Prostate gland (tissue), 2 donors: Measurements from ENCODE around the gene ZNF423. TPM values are rescaled to one million over a fixed set of nuclear protein-coding genes. Genes with fewer than 3 reads are reported as not detected.
A peak's percentile ranks its signal among the peaks of the same experiment; 100 is the strongest.

Experiments used
- DNase-seq: peaks from one replicate; pipeline ENCODE4 v3.0.0-alpha.2; 2019; ENCODE audit warnings: low spot score
- H3K27ac ChIP-seq, 2 donors: fragments of 200-600 bp; sonication (generic); 2 replicates each; pipeline ENCODE4 v1.5.1; 2017 to 2019
- H3K27me3 ChIP-seq: fragments of 200-600 bp; sonication (generic); replicated peaks from 2 replicates; pipeline ENCODE4 v1.5.1; 2019; ENCODE audit not compliant: insufficient read depth
- H3K36me3 ChIP-seq, 2 donors: fragments of 200-600 bp; sonication (generic); 1 replicate in 1 of 2; 2 replicates in 1 of 2; pipeline versions ENCODE4 v1.5.1 to v1.8.1; 2017 to 2019
- H3K4me1 ChIP-seq: fragments of 200-600 bp; sonication (generic); replicated peaks from 2 replicates; pipeline ENCODE4 v1.5.1; 2019
- H3K4me3 ChIP-seq, 2 donors: fragments of 200-600 bp; sonication (generic); 2 replicates each; pipeline ENCODE4 v1.5.1; 2017 to 2019
- H3K9me3 ChIP-seq: fragments of 200-600 bp; sonication (generic); 2 replicates; pipeline ENCODE4 v1.5.1; 2017
- CTCF ChIP-seq, 4 experiments: fragments of 200-600 bp in 2 of 4; fragments of 450-650 bp in 2 of 4; sonication (generic) in 2 of 4; IDR thresholded peaks; 1 replicate in 3 of 4; 2 replicates in 1 of 4; pipeline ENCODE4 v1.5.1; 2016 to 2019; ENCODE audit warnings: antibody characterized with exemption in 4 of 4, mild to moderate bottlenecking in 2 of 4, moderate library complexity in 2 of 4
- POLR2A ChIP-seq: fragments of 450-650 bp; IDR thresholded peaks from one replicate; pipeline ENCODE4 v1.6.1; 2016; ENCODE audit warnings: antibody characterized with exemption, mild to moderate bottlenecking
- POLR2AphosphoS5 ChIP-seq: sonication (generic); formaldehyde crosslinking; IDR thresholded peaks from one replicate; pipeline ENCODE4 v1.6.1; 2017; ENCODE audit warnings: antibody characterized with exemption
- WGBS: methylation state at CpG from one replicate; pipeline ENCODE4 v1.1.5; 2018; 5-methylcytosine and 5-hydroxymethylcytosine counted together
- intact Hi-C: fragments of 100-400 bp; cut with DNase I; formaldehyde crosslinking; loops from one replicate; pipeline ENCODE4 v1.14.2; 2022
- total RNA-seq, 2 donors: library from RNA; depleted of rRNA; stranded (reverse); fragments of >200 nt; gene quantifications; one replicate each; pipeline ENCODE4 v1.1.0, GENCODE V29; 2016

The ZNF423 gene
- total RNA-seq, 2 donors from 2014 or later: 6.1 to 22.7 TPM

GRCh38 chr16:49528060-49528865 is 327.6 kb downstream of the ZNF423 start:
- 17% methylated on average over 23 of the region's 23 CpGs for WGBS
- H3K27ac ChIP-seq: no peak overlapping the region

GRCh38 chr16:49527611-49528010 is 328.3 kb downstream of the ZNF423 start:
- WGBS: 48% methylated on average over 7 of the region's 7 CpGs
- TF ChIP-seq POLR2A: no peak
- TF ChIP-seq CTCF (IDR thresholded peaks at IDR 0.05): no peak
- TF ChIP-seq POLR2AphosphoS5: no peak
- H3K27ac ChIP-seq: no peak overlapping the region
- no peak for DNase-seq
- no peaks in the 10 kb centered on the region for H3K36me3 ChIP-seq
- H3K4me1 ChIP-seq: no peaks in the 10 kb centered on the region
- no peaks in the 10 kb centered on the region for H3K9me3 ChIP-seq
- peak overlapping the region in 1 of 2 donors; percentile 12 for H3K4me3 ChIP-seq
- H3K27me3 ChIP-seq: no peaks in the 10 kb centered on the region
- intact Hi-C loops: no loop called here

More at GRCh38 chr16:49528060-49528865, 327.6 kb downstream of the ZNF423 start:
- Histone ChIP-seq H3K4me3 (peak overlapping the region; percentile 9 to 12), H3K9me3 (no peaks in the 10 kb centered on the region), H3K27me3 (no peaks in the 10 kb centered on the region), H3K4me1 (no peaks in the 10 kb centered on the region), H3K36me3 (no peaks in the 10 kb centered on the region)
- TF ChIP-seq CTCF (IDR thresholded peaks at IDR 0.05) (no peak), POLR2A (no peak), POLR2AphosphoS5 (no peak)
- no peak for DNase-seq
- intact Hi-C loops: no loop called here

DNA sequence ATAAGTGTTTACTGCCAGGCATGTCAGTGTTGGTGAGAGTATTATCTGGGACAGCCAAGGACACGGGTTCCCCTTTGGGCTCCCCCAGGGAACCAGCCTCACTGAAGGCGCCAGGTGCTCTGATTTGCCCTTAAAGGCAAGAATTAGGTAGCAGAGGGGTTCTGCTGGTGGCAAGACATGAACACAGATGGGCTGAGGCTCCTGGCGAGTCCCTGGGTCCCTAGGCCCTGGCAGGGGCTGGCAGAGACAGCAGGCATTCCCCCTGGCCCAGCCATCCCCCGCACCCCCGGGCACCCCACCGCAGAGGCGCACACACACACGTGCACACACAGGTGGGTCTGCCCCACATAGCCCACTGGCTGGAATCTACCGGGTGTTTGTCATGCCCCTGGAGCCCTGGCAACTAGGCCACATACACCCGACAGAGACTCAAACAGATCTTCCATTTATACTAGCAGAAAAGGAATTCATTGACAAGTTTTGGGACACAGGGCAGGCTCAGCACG is 329.0 kb downstream of the ZNF423 start:
- H3K4me1 ChIP-seq: no peaks in the 10 kb centered on the region
- TF ChIP-seq POLR2AphosphoS5: no peak
- TF ChIP-seq CTCF (IDR thresholded peaks at IDR 0.05): no peak
- TF ChIP-seq POLR2A: no peak
- intact Hi-C loops: no loop called here
- WGBS: 95% methylated on average over 11 of the region's 11 CpGs
- DNase-seq: no peak
- no peaks in the 10 kb centered on the region for H3K36me3 ChIP-seq
- H3K9me3 ChIP-seq: no peaks in the 10 kb centered on the region
- H3K27me3 ChIP-seq: no peaks in the 10 kb centered on the region
- no peak overlapping the region for H3K27ac ChIP-seq
- no peak overlapping the region for H3K4me3 ChIP-seq

DNA sequence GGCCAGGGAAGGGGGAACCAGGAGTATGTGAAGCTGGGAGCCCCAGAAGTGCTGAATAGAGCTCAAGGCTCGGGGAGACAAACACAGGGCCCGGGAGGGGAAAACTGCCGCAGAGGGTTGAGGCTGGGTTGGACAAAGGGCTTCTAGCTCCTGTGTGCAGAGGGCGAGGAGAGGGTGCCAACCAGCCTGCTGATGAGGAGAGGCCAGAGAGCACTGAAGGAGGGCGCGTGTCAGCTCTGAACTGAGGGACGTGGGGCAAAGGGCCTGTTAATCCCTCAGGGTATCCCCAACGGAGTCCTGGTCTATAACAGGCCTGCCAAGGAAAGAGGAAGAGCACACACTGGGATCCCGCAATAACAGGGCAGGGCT is 331.0 kb downstream of the ZNF423 start:
- no peak for DNase-seq
- TF ChIP-seq POLR2A: no peak
- TF ChIP-seq POLR2AphosphoS5: no peak
- TF ChIP-seq CTCF (IDR thresholded peaks at IDR 0.05): no peak
- H3K27ac ChIP-seq: no peak overlapping the region
- intact Hi-C loops: no loop called here
- 95% methylated on average over 8 of the region's 9 CpGs for WGBS
- no peaks in the 10 kb centered on the region for H3K4me1 ChIP-seq
- H3K4me3 ChIP-seq: no peak overlapping the region
- no peaks in the 10 kb centered on the region for H3K9me3 ChIP-seq
- H3K36me3 ChIP-seq: no peaks in the 10 kb centered on the region
- H3K27me3 ChIP-seq: no peaks in the 10 kb centered on the region
